GM18499 (cell line): ENCODE data around the gene CNTN3.

Experiments used
- ATAC-seq: cut with Tn5 transposase; IDR thresholded peaks from one replicate; pipeline ENCODE4 v1.9.1; 2021; ENCODE audit warnings: moderate number of reproducible peaks; ENCODE audit not compliant: insufficient read depth, unreplicated experiment

CNTN3 gene

DNA sequence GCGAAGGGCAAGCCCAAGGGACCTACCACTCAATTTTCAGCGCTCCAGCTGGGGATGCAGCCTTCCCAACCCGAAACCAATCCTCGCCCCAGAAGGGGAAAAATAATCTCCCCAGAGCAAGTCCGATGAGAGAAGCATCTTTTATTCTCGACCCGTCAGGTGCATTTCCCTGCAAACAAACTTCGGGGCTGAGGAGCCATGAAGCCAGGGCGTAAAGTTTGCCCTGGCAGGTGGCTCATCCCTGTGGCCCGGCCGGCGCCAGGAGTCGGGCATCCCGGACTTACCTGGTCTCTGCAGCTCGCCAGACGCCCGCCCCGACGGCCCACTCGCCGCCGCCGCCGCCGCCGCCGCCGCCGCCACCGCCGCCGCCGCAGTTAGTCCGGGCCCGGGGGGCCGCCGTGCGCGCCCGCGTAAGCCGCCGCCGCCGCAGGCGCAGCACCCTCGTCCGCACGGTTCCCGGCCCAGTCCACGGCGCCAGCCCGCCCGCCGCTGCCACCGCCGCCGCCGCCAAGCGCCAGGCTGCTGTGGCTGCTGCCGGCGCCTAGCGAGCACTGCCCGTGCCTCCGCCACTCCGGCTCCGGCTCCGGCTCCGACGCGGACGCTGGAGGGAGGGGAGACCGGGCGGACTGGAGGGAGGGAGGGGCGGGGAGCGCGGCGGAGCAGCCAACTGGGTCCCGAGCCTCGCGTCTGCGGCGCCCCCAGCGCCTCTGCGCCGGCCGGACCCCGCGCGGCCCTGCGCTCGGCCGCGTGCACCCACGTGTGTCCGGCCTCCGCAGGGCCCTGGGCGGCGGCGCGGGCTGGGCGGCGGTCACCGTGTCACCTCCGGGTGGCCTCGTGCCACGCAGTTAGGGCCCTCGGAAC lies at the start of gene CNTN3:
TSS of gene CNTN3 (minus strand) at position 553 of the 861 bp plus-strand sequence. CDS start 93,547 bp downstream, outside the sequence.
- no peak for ATAC-seq

DNA sequence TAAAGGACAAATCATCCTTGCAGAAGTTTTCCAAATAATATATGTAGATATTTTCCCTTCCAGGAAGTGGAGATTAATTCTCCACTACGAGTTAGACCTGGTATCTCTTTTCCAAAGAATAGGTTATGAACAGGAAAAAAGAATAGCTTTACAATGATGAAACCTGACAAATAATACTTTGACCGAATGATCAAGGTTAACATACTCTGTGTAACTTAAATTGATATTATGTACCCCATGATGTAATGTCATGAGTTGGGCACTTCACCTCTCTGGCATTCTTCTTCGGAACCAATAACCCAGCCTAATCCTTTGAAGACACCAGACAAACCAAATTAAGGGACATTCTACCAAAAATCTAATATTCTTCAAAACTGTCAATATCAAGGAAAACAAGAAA lies 48.7 kb upstream of the CNTN3 start:
- no peak for ATAC-seq

DNA sequence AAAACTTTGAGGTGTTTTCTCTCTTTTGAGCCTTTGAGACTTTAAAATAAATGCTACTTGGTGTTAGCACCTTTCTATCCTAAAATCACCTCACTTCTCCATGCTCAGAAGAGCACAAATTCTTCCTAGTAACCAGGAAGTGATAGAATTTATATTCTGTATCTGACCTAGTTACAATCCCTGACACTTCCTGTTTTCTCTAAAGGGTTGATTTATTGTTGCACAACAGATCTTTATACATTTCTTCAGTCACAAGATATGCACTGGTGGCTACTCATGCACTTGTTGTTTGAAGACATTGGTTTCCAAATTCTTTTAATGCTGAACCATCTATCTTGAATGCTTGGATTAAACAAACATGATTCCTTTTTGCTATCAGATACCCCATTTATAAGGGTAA lies 47.2 kb upstream of the CNTN3 start:
- ATAC-seq: no peak

DNA sequence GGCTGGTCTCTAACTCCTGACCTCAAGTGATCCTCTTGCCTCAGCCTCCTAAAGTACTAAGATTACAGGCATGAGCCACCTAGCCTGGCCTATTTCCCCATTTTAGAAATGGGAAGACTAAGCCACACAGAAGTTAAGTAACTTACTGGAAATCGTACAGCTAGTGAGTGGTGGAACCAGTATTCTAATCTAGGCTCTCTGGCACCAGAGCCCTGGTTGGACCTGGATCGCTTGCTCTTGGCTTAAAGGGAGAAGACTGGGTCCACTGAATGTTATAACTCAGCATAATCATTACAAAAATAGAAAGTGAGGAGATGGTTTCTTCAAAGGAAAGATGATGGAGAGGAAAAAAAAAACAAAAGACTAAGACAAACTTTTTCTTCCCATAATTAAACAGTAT lies 37.4 kb upstream of the CNTN3 start:
- no peak for ATAC-seq

DNA sequence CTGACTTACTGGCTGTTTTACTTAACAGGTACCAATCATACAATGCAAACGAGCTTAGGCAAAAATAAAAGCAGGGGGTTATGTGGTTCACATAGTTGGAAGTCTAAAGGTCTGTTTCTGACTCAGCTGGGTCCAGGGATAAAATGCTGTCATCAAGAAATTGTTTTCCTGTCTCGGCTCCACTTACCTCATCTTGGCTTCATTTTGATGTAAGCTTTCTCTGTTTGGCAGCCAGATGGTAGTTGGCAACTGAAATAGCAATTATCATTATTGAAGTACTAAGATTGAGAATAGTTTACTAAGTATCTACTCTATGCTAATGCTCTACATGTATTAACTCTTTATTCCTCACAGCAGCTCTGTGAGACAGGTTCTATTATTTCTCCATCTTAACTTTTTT lies 36.8 kb upstream of the CNTN3 start:
- no peak for ATAC-seq

DNA sequence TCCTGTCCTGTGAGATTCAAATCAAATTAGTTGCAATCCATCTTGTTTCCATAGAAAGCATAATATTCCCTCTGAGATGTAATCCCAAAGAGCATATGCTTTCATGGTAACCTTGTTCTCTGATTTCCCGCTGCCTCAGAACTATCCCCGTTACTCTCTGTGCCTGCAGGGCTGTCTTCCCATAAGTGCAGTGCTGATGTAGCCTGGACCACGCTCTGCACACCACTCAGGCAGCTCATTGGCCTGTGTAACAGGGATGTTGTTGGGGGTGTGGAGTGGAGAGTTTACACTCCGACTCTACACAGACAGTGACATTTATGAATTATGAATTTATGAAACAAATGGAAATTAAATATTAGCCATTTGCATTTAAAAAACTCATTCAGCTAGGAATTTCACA lies 33.6 kb upstream of the CNTN3 start:
- ATAC-seq: no peak

DNA sequence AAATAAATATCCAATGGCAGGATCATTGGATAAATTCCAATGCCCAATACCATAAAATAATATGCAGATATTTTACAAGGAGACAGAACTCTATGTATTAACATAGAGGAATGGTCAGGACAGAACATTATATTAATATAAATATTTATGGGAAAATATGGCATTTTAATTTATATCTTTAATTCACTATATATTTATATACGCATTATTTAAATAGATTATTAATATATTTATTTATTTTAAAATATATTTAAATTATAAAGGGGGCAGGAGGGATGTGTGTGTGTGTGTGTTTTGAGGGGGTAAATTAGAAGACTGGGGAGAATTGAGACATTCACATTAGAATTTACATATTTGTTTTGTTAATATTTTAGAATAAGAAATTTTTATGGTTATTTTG lies 31.6 kb upstream of the CNTN3 start:
- no peak for ATAC-seq

DNA sequence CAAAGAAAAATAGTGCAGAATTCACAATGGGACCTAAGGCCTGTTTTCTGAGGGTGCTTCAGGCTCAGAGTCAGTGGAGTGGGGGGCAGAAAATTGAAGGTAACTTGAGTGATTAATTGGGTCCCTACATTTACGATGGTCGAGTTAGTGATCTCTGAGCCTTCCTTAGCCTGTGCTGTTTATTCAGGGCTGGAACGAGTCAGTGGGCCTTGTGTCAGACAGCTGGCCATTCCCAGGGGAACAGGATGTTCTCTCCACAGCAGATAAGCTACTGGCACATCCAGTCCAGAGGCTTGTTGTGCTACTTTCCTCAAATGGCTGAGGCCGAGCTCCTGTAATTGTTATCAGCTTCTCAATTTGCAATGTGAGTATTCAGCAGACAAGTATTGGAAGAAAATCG lies 29.2 kb upstream of the CNTN3 start:
- ATAC-seq: no peak

DNA sequence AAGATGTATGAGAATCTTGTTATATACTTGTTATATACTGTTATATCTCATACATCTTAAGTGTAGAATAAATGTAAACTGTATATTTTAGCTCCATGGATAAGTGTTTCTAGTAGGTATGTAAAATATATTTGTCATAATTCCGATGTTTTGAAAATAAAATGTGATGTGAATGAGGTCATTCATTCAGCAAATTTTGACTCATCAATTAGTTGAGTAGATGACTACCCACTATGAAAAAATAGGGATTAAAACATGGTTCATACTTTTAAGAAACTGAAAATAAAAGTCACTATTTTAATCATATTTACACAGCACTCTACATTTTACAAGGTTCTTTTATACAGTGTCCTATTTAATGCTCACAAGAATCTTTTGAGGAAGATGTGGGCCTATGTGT lies 28.4 kb upstream of the CNTN3 start:
- no peak for ATAC-seq

DNA sequence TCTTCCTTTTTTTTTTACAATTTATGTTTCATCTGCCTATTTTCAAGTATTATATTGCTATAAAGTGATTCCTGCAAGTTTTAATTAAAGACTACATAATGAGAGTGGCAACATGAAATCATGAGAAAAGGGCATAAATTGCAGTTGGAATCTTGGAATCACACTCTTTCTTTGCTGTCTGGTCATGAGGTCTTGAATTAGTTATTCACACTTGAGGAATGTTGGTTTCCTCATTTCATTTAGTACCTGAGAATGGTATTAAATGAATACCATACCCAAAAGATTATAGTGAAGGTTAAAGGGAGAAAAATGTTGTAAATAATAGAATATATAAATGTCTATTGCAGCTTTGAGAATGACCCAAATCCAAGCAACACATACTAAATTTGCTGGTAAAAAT lies 25.8 kb upstream of the CNTN3 start:
- ATAC-seq: no peak

DNA sequence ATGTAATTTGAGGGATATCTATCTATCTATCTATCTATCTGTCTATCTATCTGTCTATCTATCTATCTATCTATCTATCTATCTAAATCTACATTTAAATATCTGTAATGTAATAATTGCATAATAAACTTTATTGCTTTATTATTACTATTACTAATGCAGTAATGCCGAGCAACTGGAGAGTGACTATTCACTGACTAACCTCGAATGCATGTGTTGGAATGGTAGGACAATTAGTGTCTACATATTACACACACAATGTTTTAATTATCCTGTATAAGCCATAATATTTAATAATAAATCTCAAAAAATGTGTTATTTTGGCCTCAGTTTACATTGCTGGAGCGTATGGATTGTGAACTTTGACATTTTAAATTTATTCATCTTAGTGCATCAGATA lies 25.2 kb upstream of the CNTN3 start:
- no peak for ATAC-seq

DNA sequence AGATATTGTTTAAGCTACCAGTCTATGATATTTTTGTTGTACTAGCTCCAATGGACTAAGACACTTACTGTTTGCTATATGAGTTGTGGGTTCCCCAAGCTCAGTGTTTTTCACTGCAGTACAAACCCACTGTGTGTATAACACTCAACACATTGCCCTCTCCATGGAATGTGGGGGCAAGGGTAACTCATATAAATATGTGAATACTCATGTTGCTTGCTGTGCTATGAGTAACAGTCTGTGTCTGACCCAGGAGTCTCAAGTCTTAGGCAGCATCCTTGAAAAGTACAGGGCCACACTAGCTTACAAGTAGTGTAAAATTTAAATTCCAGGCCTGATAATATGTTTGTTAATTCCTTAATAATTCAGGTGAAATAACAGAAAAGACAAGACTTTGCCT lies 22.5 kb upstream of the CNTN3 start:
- no peak for ATAC-seq

DNA sequence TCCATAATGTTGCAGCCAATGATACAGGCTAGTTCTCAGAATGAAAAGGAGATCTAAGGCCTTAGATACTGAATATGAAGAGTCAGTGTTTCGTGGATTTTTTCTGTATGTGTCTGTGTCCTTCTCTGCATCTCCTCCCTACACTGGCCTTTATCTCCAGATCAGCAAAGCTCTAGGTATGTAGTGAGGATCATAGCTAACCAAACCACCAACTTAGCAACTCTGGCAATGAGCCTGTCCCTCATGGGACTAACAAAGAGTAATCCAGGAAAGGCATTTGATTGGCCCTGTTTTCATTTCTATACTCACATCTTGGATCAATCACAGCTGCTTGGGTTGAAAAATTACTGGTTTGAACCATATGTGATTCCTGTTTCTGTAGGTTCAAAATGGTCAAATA lies 18.6 kb upstream of the CNTN3 start:
- ATAC-seq: no peak

DNA sequence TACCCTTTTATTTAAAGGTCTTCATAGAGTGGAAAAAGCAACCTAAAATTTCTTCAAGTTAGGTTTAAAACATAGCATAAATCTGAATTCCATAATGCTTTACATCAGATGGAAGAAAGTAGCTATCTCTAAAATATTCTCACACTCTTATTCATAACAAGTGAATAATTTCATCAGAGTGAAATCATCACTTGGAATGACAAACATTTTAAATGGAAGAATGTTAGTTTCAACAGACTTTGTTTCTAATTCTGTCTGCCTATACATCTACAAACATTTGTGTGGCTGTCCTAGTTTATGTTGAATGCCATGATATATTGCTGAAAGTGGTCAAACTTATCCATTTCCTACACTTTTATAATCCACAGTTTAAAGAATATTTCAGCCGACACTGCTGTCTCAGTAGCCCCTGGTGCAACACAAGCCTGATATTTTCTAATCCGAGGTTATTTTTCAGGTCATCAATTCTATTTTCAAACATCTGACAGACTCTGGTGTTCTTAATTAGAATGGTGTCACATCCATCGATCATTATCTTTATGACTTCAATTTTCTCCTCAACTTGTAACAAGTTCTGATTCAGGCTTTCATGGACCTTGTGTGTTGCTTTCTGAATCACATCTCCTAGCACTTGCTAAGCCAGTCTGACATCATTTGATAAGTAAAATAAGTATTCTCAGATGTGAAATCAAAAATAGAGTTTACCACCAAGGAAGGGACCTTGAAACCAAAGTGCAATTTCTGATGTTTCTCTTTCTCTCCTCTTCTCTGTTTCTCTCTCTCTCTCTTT lies 17.1 kb upstream of the CNTN3 start:
- no peak for ATAC-seq

DNA sequence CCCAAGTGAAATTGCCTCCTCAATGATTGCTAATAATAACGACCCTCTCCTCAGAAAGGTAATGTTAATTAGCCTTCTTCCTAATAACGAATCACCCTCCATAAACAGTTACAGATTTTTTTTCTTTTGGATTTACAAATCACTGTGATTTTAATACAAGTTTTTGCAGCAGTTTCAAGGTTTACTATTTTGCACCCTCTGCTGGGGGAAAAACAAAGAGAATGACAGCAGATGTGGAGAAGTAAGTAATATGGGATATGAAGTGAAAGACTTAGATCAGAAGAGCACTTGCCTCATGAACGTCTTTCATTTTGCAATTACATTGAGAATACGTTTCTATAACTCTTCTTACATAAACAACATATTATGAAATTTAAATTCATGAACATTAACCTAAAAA lies 16.1 kb upstream of the CNTN3 start:
- no peak for ATAC-seq

DNA sequence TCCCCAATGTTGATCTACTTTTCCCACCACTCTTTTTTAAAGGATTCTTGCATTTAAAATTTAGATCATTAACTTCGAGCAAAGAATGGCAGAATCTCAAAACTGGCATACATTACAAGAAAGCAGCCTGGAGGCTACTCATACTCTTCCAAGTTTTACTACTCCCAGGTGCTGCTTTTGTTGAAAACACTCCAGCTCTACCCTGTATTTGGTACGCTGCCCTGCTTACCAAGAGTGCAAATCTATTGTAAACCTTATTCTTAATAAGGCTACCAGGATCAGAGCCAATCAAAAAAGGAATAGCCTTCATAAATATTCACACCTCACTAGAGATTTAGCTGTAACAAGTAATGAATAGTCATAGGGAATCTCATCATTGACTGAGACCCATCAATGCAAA lies 11.6 kb upstream of the CNTN3 start:
- no peak for ATAC-seq

DNA sequence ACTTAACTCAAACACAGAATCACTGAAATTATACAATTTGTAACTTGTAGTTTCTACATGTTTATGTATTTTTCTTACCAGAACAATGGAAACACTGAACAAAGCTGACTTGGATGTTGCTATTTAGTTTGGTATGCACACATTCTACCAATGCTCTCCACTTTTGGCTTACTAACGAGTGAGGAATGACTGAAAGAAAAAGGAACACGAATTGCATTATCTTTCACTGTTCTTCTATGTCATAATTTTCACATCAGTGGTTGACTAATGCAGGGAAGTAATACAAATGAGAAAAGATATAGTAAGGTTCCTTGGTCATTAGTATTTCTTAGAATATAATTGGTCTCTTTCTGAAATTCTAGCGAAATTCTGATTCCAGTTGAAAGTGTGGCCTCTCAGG lies 9.8 kb upstream of the CNTN3 start:
- ATAC-seq: no peak

DNA sequence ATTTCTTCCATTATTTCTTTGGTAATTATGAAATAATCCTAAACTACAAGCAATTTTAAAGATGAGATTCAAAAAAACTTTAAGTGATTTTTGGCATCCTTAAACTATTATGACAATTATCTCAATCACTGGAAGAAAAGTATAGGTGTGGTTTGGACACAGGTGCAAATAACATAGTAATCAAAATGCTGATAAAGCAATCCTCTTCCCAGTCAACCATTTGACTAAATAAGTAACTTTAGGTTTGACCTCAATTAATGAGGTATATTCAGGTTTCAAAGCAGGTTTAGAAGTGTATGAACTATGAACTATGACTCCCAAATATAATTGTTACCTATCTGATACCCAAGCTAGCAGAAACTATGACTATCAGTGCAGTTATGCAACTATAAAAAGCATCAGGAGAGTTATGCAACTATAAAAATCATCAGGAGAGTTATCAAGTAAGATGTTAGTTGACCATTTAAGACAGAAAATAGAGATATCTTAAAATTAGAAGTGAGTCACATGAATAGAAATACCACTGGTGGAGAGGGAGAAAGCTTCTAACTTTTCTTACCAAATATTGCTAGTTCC lies 8.9 kb upstream of the CNTN3 start:
- ATAC-seq: no peak

DNA sequence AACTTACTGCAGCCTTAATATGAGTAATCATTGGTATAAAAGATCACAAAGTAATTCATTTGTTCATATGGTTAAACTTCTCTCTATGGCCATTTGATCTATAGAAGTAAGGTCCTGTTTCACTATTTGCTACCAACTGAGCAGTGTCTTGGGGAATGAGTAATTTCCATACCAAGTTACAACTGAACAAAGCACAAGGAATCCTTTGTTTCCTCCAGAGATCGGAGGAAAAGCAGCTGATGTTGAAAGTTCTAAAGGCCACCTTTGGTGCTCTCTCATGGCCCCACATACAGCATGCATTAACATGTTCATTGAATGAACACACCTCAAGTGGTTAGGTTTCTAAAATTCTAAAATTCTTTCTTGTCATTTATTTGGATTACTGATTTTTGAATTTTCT lies 7.1 kb upstream of the CNTN3 start:
- ATAC-seq: no peak

DNA sequence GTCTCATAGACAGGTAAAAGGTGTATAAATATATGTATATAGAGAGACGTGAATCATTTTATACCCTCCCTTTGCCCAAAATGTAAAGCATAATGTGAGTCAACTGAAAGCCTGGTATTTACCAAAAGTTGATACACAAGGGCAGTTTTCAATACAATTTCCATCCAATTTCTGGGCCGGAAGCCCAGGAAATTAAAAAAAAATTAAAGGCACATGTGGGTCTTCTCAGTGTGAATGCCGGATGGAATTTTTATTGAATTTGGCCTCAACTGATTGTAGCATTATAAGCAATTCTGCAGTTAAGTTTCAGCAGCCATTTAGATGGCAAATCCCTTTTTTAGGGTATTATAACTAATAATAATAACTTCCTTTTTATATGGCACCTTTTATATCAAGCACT lies 3.3 kb upstream of the CNTN3 start:
- ATAC-seq: no peak

DNA sequence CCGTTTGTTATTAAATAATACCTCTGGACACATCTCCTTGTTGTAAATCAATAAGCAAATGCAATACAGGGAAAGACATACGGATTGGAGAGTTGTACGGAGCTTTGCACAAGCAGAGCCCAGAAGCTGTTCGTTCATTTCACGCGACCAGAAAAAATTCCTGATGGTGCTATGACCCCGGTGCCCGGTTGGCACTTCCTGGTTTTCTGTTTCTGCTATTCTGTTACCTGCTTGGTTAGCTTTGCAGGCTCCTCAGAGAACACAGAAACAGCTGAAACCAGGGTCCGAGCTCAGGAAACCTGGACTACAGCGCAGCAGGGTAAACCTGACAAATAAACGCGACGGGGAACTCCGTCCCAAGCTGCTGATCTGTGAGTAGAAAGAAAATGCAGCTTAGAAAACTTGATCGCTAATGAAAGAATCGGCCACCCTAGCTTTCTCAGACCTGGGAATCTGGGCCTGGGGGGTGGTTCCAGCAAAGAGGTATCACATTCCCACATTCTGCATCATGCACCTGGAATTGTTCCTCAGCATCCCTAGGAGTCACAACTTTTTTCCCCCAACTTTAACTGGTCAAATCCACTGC lies 845 bp downstream of the CNTN3 start:
- no peak for ATAC-seq
